NCI-H1417 (cell line): Measurements from ENCODE around the gene THAP6.
"Not testable (repeated sequence)": the region's sequence is repeated elsewhere in the genome, so short reads cannot be mapped to it uniquely, and the experiment has no call there.

Source experiments
- DNase-seq, 3 experiments: peaks; one replicate each; lab custom pipeline; 2025; lab: John Stamatoyannopoulos, UW

Gene THAP6

GRCh38 chr4:75514131-75514948, at the start of gene THAP6, which contains the start of gene RCHY1:
THAP6 (plus strand) TSS chr4:75514473; CDS start chr4:75515453, 980 bp downstream.
RCHY1 (minus strand) TSS chr4:75514403; CDS start chr4:75514286, 117 bp downstream.
- peak; percentile 97 to 99 (median 98) for DNase-seq

GRCh38 chr4:75469896-75470295, 44.4 kb upstream of the THAP6 start:
- DNase-seq: no peak

- DNase-seq: no peak
Observed at GRCh38 chr4:75470738-75471137, 43.5 kb upstream of the THAP6 start.

- DNase-seq: no peak
Observed at GRCh38 chr4:75477201-75477600, 37.1 kb upstream of the THAP6 start.

GRCh38 chr4:75484190-75484589, 30.1 kb upstream of the THAP6 start:
- DNase-seq: no peak

- peak in 2 of 3 experiments; percentile 16 to 50 for DNase-seq
Observed at GRCh38 chr4:75490155-75490554, 24.1 kb upstream of the THAP6 start.

GRCh38 chr4:75494563-75494962, 19.7 kb upstream of the THAP6 start:
- DNase-seq: no peak

- no peak for DNase-seq
Observed at GRCh38 chr4:75495476-75495875, 18.8 kb upstream of the THAP6 start.

- no peak for DNase-seq
Observed at GRCh38 chr4:75496406-75496805, 17.9 kb upstream of the THAP6 start.

GRCh38 chr4:75497133-75497532, 17.1 kb upstream of the THAP6 start:
- no peak for DNase-seq

- no peak for DNase-seq
Observed at GRCh38 chr4:75498041-75498440, 16.2 kb upstream of the THAP6 start.

- no peak for DNase-seq
Observed at GRCh38 chr4:75499900-75500299, 14.4 kb upstream of the THAP6 start.

- no peak for DNase-seq
Observed at GRCh38 chr4:75502671-75503070, 11.6 kb upstream of the THAP6 start.

GRCh38 chr4:75505630-75506029, 8.6 kb upstream of the THAP6 start:
- no peak for DNase-seq

GRCh38 chr4:75509592-75509991, 4.7 kb upstream of the THAP6 start:
- DNase-seq: not testable (repeated sequence)

GRCh38 chr4:75511841-75512240, 2.4 kb upstream of the THAP6 start:
- no peak for DNase-seq

- peak in 1 of 3 experiments; percentile 8 for DNase-seq
Observed at GRCh38 chr4:75512386-75513211, 1.7 kb upstream of the THAP6 start.

- DNase-seq: peak in 1 of 3 experiments; percentile 34
Observed at GRCh38 chr4:75513526-75514130, 645 bp upstream of the THAP6 start.

- DNase-seq: peak in 1 of 3 experiments; percentile 36
Observed at GRCh38 chr4:75514949-75515612, 808 bp downstream of the THAP6 start.

GRCh38 chr4:75516144-75516543, 1.9 kb downstream of the THAP6 start:
- DNase-seq: no peak

GRCh38 chr4:75519452-75519851, 5.2 kb downstream of the THAP6 start:
- DNase-seq: not testable (repeated sequence)

GRCh38 chr4:75525086-75525485, 10.8 kb downstream of the THAP6 start:
- DNase-seq: no peak
